HG03066 (cell line): ENCODE results near the gene MCUB.

Experiments used
- ATAC-seq: cut with Tn5 transposase; IDR thresholded peaks from one replicate; pipeline ENCODE4 v1.9.1; 2021; ENCODE audit warnings: low read depth; ENCODE audit not compliant: unreplicated experiment

The MCUB gene

GRCh38 chr4:109622626-109623025 lies 62.6 kb downstream of the MCUB start:
- ATAC-seq, result no peak

- ATAC-seq, result no peak
Observed at GRCh38 chr4:109624536-109624935, 64.5 kb downstream of the MCUB start.

GRCh38 chr4:109627361-109627760 lies 67.3 kb downstream of the MCUB start:
- ATAC-seq, result no peak

GRCh38 chr4:109629775-109630174 lies 69.7 kb downstream of the MCUB start:
- ATAC-seq, result no peak

- no peak for ATAC-seq
Observed at GRCh38 chr4:109631532-109632108, 71.6 kb downstream of the MCUB start.

GRCh38 chr4:109640644-109641043 lies 80.6 kb downstream of the MCUB start:
- no peak for ATAC-seq

- ATAC-seq, result no peak
Observed at GRCh38 chr4:109645874-109646710, 86.0 kb downstream of the MCUB start.

- peak; percentile 57 for ATAC-seq
Observed at GRCh38 chr4:109648266-109648996, 88.4 kb downstream of the MCUB start.

GRCh38 chr4:109648997-109649575 lies 89.0 kb downstream of the MCUB start:
- ATAC-seq, result no peak

- peak; percentile 82 for ATAC-seq
Observed at GRCh38 chr4:109649872-109650271, 89.8 kb downstream of the MCUB start.

- no peak for ATAC-seq
Observed at GRCh38 chr4:109655396-109655795, 95.3 kb downstream of the MCUB start.

- no peak for ATAC-seq
Observed at GRCh38 chr4:109657854-109658418, 97.9 kb downstream of the MCUB start.

GRCh38 chr4:109658871-109659410 lies 98.9 kb downstream of the MCUB start:
- no peak for ATAC-seq

- ATAC-seq, result no peak
Observed at GRCh38 chr4:109662116-109662515, 102.1 kb downstream of the MCUB start.

GRCh38 chr4:109662771-109663170 lies 102.7 kb downstream of the MCUB start:
- ATAC-seq, result no peak

GRCh38 chr4:109665783-109666485 lies 105.9 kb downstream of the MCUB start:
- ATAC-seq, result no peak

GRCh38 chr4:109671350-109671749 lies 111.3 kb downstream of the MCUB start:
- no peak for ATAC-seq

GRCh38 chr4:109672169-109672930 lies 112.3 kb downstream of the MCUB start:
- ATAC-seq, result no peak

- ATAC-seq, result no peak
Observed at GRCh38 chr4:109673303-109673702, 113.3 kb downstream of the MCUB start.
